Fibroblast of pulmonary artery (primary cell): ENCODE results near the gene PARP4.
A peak's percentile ranks its signal among the peaks of the same experiment; 100 is the strongest.
"Not testable (repeated sequence)": the region's sequence is repeated elsewhere in the genome, so short reads cannot be mapped to it uniquely, and the experiment has no call there.

Experiments
- DNase-seq: peaks from one replicate; pipeline ENCODE4 v3.0.0-alpha.2; 2010; ENCODE audit warnings: low read depth
- H3K4me3 ChIP-seq: replicated peaks from 2 replicates; pipeline ENCODE4 v1.5.1; 2011; ENCODE audit warnings: low read depth, mild to moderate bottlenecking, control low read depth, low read length, moderate library complexity
- TF ChIP-seq, protein P1 (sequence below): IDR thresholded peaks from 2 replicates; pipeline ENCODE4 v1.5.1; 2011; ENCODE audit warnings: mild to moderate bottlenecking, control low read depth, low read length, inconsistent platforms; ENCODE audit errors: missing control alignments

The PARP4 gene

DNA sequence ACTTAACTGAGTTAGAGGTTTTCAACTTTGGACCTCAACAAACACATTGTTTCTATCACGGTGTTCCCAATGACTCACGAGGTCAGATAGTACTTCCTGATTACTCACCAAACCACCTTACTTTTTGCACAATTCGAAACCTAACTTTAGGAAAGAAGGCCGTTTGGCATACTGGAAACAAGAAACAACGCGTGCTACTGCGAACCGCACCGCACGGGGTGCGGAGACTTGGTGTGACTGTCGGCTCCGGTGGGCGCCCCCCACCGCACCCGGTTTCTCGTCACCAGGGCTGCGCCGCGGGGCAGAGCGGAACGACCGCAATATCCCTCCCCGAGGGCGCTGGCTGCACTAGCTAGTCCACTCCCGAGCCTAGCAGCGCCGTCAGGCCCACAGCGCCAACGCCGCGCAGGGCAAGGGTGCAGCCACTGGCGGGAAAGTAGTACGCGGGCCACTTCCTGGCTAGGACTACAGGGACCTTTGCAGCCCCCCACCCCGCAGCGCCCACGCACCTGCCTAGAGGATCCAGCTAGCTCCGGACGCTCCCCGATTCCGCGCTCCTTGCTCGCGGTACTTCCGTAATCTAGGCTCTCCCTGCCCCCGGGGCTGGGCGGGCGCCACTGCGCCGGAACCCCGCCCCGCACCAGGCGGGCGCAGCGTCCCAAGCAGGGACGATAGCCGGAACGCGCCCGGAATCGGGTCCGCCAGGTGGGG, at the start of gene PARP4:
Gene PARP4 (minus strand): TSS at position 582 of the 711 bp plus-strand sequence. CDS start 9,002 bp downstream, outside the sequence.
- peak within 1 kb of the TSS; percentile 90 for H3K4me3 ChIP-seq
- peak; percentile 79 for DNase-seq
- TF ChIP-seq, protein P1, sequence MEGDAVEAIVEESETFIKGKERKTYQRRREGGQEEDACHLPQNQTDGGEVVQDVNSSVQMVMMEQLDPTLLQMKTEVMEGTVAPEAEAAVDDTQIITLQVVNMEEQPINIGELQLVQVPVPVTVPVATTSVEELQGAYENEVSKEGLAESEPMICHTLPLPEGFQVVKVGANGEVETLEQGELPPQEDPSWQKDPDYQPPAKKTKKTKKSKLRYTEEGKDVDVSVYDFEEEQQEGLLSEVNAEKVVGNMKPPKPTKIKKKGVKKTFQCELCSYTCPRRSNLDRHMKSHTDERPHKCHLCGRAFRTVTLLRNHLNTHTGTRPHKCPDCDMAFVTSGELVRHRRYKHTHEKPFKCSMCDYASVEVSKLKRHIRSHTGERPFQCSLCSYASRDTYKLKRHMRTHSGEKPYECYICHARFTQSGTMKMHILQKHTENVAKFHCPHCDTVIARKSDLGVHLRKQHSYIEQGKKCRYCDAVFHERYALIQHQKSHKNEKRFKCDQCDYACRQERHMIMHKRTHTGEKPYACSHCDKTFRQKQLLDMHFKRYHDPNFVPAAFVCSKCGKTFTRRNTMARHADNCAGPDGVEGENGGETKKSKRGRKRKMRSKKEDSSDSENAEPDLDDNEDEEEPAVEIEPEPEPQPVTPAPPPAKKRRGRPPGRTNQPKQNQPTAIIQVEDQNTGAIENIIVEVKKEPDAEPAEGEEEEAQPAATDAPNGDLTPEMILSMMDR, result no peak

- DNase-seq, H3K4me3 ChIP-seq: not testable (repeated sequence)
Observed at GRCh38 chr13:24560579-24561187, 48.1 kb upstream of the PARP4 start.

DNA sequence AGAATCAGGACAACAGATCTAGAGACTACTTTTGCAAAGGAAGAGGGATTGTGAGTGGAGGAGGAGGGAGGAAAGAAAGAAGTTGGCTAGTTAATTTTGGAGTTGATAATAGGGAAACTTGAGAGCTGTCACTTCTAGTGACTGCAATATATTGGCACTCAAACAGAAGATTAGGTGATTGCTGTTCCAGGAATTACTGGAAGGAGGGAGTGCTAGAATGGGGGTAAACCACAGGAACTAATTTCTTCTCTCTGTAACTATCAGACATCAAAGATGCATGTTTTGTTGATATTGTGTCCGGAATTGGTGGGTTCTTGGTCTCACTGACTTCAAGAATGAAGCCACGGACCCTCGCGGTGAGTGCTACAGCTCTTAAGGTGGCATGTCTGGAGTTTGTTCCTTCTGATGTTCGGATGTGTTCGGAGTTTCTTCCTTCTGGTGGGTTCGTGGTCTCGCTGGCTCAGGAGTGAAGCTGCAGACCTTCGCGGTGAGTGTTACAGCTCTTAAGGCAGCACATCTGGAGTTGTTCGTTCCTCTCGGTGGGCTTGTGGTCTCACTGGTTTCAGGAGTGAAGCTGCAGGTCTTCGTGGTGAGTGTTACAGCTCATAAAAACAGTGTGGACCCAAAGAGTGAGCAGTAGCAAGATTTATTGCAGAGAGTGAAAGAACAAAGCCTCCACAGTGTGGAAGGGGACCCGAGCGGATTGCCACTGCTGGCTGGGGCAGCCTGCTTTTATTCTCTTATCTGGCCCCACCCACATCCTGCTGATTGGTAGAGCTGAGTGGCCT, 47.0 kb upstream of the PARP4 start:
- not testable (repeated sequence) for DNase-seq, H3K4me3 ChIP-seq

GRCh38 chr13:24557081-24557480, 44.5 kb upstream of the PARP4 start:
- peak; percentile 21 for DNase-seq
- TF ChIP-seq, protein P1, result no peak
- no peak overlapping the region for H3K4me3 ChIP-seq

DNA sequence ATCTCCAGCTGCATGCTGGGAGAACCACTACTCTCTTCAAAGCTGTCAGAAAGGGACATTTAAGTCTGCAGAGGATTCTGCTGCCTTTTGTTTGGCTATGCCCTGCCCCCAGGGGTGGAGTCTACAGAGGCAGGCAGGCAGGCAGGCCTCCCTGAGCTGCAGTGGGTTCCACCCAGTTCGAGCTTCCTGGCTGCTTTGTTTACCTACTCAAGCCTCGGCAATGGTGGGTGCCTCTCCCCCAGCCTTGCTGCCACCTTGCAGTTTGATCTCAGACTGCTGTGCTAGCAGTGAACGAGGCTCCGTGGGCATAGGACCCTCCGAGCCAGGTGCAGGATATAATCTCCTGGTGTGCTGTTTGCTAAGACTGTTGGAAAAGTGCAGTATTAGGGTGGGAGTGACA, 41.3 kb upstream of the PARP4 start:
- DNase-seq, H3K4me3 ChIP-seq: not testable (repeated sequence)

- H3K4me3 ChIP-seq, result peak overlapping the region; percentile 51
- peak; percentile 6 for DNase-seq
Observed at GRCh38 chr13:24541476-24542352, 29.1 kb upstream of the PARP4 start.

DNA sequence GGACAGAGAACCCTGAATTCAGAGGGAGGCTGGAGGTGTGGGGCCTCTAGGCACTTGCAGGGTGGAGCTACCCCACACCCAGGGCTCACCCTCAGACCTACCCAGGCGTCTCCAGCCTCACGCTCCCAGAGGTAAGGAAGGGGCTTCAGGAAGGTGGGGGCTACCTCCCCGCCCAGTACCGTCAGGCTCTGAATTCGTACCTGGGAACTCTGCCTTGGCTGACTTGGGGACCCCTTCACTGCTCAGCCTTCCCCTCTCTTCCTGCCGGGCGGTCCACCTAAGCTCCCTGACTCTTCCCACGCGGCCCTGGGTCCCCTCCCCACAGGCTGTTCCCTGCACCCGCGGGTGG, 28.5 kb upstream of the PARP4 start:
- TF ChIP-seq, protein P1, result no peak
- no peak for DNase-seq
- peak overlapping the region; percentile 51 for H3K4me3 ChIP-seq

DNA sequence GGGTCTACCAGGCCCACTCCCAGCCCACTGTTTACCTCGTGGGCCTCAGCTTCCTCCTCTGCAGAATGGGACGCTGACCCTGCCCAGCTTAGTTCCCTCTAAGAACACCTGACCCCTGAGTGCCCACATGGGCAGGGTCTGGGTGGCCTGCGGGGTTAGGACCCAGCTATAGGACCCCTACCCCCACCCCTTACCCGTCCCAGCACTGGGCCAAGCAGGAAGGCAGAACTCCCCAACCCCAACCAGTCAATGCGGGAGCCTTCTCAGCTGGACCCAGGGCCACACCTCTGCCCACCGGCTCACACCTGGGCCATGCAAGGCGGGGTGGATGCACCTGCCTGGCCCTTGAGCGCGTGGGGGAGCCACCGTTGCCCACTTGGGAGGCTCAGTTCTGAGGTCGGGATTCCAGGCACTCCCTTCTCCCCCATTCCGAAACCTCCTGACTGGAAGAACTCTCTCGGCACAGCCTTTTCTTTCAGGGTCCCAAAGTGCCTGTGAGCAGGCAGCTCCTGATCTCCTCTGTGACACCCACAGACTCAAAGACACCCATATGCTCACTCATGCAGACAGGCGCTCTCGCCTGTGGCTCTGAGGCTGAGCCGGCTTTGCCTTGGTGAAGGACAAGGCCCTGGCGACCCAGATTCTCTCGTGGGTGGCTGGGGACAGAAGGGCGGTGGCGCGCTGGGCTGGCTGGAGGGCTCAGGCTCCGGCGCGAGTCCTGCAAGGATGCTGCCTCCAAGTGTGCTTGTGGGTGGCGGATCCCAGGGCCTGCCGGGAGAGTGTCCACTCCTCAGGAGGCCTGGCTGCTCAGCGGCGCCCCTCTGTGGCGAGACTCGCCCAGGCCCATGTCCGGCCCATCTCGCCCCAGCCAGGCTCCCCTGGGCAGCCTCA, 27.9 kb upstream of the PARP4 start:
- TF ChIP-seq, protein P1, result peak; percentile 23
- DNase-seq, result peak; percentile 6
- H3K4me3 ChIP-seq, result no peak overlapping the region
